G401 (cell line): Measurements from ENCODE around the gene MED8. TPM values are rescaled to one million over a fixed set of nuclear protein-coding genes. Genes with fewer than 3 reads are reported as not detected.
A peak's percentile ranks its signal among the peaks of the same experiment; 100 is the strongest.
"Not testable (repeated sequence)": the region's sequence is repeated elsewhere in the genome, so short reads cannot be mapped to it uniquely, and the experiment has no call there.

Experiments
- DNase-seq: peaks from one replicate; pipeline ENCODE4 v3.0.0-alpha.2; 2015; ENCODE audit warnings: low spot score
- in situ Hi-C: cut with HindIII; loops from 2 replicates; pipeline ENCODE4 v1.10.0; 2016; ENCODE audit warnings: low sequenced_read_pairs, mixed read lengths
- total RNA-seq: library from RNA; depleted of rRNA; stranded (reverse); fragments of >200 nt; shearing (Covaris generic); gene quantifications from 2 replicates; pipeline ENCODE4 v1.2.3, GENCODE V29; 2014

MED8 gene
- total RNA-seq, 1 experiment from 2014 or later, result 36.2 TPM

GRCh38 chr1:43395523-43395922 is 5.9 kb upstream of the MED8 start:
- in situ Hi-C loops, result no loop called here
- DNase-seq, result no peak

GRCh38 chr1:43392702-43393101 is 3.1 kb upstream of the MED8 start:
- in situ Hi-C loops, result no loop called here
- DNase-seq, result no peak

- in situ Hi-C loops, result no loop called here
- DNase-seq, result no peak
Measured at GRCh38 chr1:43388613-43389012, 987 bp downstream of the MED8 start.

DNA sequence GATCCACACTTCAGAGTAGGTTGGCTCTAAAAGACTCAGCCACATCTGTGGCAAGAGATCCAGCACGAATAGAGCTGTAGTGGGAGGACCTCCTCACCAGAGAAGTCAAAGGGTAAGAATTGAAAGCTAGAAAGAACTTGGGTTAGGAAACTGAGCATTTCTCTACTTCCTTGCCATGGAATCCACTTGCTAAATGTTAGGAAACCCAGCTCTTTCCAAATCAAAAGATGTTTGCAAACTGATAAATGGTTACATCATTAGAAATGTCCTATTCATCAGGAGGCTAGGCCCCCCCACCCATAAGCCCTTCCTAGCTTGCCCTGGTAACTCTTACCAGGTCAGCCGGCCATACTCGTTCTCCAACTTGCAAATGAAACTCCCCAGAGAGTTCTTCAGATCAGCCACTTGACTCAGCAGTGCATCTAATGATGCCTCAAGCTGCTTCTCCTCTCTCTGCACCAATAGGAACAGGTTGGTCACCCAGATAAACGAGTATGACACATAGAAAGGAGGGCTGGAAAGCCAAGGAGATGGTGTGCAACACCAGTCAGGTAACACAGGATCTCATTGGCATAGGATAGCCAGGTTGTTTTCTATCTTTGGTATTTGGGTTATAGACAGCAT is 1.5 kb downstream of the MED8 start:
- in situ Hi-C loops, result no loop called here
- no peak for DNase-seq

DNA sequence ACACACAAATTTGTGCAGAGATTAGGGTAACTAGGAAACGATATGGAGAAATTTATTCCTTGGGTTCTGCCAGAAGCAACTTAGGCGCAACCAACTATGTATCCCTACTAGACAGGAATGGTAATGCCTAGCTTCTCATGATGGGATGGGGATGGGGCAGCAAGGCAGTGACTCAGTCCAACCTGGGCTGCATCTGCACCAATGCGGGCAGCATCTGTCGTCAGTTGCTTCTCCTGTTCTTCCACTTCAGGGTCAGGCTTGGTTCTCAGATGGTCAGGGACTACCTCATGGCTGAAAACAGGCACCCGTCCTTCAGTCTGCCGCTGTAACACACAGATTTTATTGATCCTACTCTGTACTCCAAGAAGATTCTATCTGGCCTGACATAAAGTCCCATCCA is 2.9 kb downstream of the MED8 start:
- in situ Hi-C loops, result no loop called here
- no peak for DNase-seq

- in situ Hi-C loops, result no loop called here
- DNase-seq, result peak; percentile 22
Measured at GRCh38 chr1:43383449-43383848, 6.2 kb downstream of the MED8 start.

DNA sequence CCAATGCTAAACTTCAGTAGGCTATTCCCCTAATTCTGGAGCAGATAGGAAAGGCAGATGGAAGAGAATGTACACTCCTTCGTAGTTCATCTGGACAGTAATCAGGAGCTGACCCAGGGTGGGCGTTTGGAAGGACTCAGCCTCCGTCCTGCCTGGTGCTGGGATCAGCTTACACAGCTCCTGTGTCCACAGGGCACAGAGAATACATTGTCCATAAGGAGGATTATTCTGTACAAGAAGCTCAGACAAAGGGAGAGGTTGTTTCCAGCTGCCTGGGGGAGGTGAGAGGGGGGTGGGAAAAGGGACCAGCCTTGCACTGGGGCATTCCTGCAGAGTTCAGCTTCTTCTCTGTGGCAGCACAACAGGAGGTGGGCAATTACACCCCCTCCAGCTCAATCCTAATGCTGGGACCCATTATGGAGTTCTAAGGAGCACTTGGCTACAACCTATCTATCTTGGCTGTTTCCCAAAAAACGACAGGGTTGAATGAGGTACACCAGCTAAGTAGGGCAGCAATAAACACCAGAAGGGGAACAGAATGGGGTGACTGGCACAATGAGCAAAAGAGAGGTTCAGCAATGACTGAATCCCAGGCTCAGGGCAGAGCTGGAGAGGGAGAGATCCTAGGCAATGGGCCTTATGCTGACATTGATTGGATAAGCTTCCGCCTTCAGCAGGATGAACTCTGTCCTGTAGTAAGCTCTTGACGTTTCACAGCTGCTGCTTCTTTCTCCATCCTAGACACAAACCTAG is 7.4 kb downstream of the MED8 start:
- peak; percentile 82 for DNase-seq
- in situ Hi-C loops, result no loop called here

DNA sequence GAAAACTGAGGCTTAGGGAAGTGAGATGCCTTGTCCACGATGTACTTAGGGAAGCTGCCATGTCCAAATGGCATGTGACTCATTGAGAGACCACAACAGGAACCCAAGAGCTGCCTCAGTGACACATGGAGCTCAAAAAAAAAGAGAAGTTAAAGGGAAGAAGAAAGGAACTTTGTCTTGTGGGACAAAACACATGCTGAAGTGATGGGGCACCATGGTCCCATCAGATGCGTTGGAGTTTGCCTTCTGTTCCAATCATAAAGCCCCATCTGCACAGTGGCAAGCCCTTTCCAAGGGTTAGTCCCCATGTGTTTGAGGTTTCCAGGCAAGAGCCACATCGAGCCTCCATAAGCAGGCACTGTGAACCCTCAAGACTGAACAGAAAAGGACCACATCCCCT is 8.0 kb downstream of the MED8 start:
- no peak for DNase-seq
- in situ Hi-C loops, result no loop called here

DNA sequence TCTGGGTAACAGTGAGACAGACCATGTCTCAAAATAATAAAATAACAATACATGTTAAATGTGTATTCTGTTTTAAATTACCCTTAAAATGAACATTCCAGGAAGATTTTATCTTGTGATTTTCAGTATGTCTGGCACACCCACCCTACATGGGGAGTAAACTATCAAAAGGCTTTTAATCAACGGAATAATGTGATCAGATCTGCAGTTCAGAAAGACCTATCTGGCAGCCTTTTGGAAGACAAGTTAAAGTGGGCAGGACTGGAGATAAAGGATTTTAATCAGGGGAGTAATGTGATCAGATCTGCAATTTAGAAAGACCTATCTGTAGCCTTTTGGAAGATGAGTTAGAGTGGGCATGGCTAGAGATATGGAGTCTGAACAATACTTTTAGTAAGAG is 10.1 kb downstream of the MED8 start:
- in situ Hi-C loops, result no loop called here
- DNase-seq, result no peak

GRCh38 chr1:43377831-43378230 is 11.8 kb downstream of the MED8 start:
- in situ Hi-C loops, result no loop called here
- DNase-seq, result no peak

GRCh38 chr1:43376723-43377235 is 12.8 kb downstream of the MED8 start:
- in situ Hi-C loops, result no loop called here
- DNase-seq, result no peak

DNA sequence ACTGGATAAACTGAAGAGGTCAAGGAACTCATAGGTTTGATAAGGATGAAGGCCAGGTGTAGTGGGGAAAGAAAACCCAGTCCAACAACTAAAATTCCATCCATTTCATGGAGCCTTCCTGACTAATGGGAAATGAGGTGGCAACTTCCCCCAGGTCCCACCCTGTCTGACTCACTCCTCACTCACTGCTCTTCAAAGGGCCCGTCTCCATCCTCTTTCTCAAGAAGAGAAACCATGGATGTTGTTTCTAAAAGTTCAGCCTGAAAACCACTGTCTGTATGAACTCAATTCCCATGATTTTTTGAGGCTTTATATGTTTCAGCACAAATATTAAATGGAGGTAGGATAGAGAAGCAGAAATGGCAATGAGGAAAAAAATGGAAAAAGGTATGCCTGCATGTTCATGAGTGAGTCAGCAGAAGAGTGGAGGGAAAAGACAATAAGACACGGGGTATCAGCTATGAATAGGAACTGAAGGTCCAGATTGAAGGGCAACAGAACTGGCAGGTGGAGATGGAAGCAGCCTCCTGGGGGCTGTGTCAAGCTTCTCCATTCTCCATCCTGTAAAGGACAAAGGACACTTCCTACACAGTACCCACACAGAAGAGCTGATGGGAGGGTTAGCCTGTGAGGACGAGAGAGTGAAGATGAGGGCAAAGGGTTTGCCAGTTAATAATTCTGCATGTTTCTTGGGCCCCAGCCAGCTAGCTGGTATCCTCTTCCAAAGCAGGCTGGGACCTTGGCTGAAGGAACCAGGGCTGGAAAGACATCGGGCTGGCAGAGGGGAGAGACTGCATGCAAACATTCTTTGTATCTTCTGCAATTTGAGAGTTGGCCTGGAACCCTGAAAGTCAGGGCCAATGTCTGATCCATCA is 16.3 kb downstream of the MED8 start:
- in situ Hi-C loops, result no loop called here
- DNase-seq, result peak; percentile 66

DNA sequence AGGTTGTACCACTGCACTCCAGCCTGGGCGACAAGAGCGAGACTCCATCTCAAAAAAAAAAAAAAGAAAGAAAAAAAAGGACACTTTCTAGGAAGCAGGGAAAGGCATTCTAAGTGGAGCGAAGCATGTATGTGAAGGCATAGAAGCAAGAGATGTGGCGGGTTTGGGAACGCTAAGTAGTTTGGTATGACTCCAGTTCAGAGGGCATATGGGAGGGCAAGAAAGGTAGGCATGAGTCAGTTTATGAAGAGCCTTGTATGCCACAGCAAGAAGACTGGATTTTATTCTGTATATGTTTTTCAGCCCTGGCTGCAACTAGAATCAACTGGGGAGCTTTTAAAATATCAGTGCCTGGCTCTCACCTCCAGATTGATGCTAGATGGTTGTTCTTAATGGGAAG is 17.4 kb downstream of the MED8 start:
- in situ Hi-C loops, result no loop called here
- no peak for DNase-seq

DNA sequence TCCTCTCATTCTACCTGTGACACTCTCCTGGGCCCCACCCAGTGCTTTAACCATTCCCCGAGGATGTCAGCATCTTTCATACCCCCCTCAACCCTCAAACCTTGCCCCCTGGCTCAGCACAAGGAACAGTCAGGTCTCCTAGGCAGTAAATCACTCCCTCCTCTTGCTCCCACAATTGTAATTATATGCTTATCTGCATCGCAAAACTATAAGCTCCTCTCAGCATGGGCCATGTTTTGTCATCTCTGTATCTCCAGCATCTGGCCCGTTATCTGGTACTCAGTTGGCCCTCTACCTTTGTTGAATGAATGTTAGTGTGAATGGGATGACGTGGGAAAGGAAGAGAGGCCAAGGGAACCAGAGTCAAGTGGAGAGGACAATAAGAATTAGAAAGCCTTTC is 19.0 kb downstream of the MED8 start:
- in situ Hi-C loops, result no loop called here
- DNase-seq, result no peak

DNA sequence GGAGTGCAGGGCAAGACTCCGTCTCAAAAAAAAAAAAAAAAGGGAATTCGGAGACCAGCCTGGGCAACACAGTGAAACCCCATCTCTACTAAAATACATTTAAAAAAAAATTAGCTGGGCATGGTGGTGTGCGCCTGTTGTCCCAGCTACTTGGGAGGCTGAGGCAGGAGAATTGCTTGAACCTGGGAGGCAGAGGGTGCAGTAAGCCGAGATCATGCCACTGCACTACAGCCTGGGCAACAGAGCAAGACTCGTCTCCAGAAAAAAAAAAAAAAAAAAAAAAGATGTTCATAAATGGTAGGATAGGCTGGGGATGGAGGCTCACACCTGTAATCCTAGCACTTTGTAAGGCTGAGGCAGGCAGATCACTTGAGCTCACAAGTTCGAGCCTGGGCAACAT is 19.8 kb downstream of the MED8 start:
- in situ Hi-C loops, DNase-seq: not testable (repeated sequence)

DNA sequence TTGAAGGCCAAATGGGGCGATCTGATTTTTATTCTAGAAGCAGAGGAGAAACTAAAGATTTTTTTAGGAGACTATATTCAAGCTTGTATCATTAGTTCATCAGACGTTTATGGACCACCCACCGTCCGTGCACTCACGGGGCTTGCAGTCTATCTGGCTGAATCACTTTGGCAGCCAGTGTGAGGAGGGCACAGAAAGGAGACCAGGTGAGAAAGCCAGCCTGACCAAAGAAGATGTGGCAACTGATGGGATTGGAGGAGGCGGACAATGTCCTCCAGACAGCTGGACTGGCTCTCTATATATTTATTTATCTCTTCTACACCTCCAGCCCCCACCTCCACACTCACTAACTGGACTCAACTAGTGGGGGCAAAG is 21.0 kb downstream of the MED8 start:
- no peak for DNase-seq
- in situ Hi-C loops, result no loop called here

- peak; percentile 70 for DNase-seq
- in situ Hi-C loops, result no loop called here
Measured at GRCh38 chr1:43367904-43368645, 21.5 kb downstream of the MED8 start, which contains the start of gene ELOVL1. Gene ELOVL1, minus strand, starts transcription at chr1:43368011. Its CDS starts 2,402 bp downstream, at chr1:43365609.

DNA sequence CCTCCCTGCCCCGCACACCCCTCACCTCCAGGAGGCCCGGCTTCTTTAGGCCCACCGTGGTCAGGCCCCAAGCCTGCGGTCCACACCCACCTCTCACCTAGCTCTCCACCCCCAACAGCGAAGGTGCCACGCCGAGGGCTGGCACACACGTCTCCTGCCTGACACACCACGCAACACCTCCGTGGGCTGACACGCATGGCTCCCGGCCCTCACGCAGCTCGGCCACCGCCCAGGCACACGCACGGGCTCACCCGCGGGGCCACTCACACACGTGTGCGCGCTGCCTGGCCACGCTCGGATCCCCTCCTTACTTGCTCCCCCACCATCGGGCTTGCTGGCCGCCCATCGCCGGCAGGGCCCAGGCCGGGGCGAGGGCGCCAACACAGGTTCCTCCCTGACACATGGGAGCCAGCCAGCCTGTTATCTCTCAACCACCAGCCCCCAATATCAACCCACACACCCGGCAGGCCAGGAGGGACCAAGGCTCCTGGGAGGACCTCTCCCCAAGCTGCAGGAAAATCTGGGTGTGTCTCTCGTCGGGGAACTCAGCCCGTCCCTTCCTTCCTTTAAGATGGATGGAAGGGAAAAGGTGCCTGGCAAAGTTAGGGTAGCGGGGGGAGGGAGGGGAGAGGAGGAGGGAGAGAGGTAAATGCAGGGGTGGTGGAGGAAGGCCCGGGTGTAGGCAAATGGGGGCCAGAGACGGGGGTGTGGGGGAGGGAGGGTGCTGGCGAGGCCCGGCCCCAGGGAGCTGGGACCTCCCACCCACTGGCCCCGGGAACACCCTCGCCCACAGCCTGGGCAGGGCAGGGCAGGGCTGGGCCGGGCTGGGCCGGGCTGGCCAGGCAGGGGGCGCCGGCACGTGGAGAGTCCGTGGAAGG is 22.3 kb downstream of the MED8 start:
- in situ Hi-C loops, result no loop called here
- DNase-seq, result peak; percentile 16
